ENCODE results near the gene SEC24C.
A peak's percentile ranks its signal among the peaks of the same experiment; 100 is the strongest.

Gene SEC24C

GRCh38 chr10:73797324-73798025, 53.3 kb downstream of the SEC24C start:
- H3K36me3 Mint-ChIP-seq (ENCODE audit: low read depth), result peaks cover 38% of the 10 kb centered on the region
- no peaks in the 10 kb centered on the region for H3K27me3 Mint-ChIP-seq (ENCODE audit: low read depth, poor library complexity)
- DNase-seq, result no peak
- TF ChIP-seq CTCF (IDR thresholded peaks at IDR 0.05), result no peak
- no peak overlapping the region for H3K4me3 Mint-ChIP-seq
- H3K9me3 Mint-ChIP-seq, result no peaks in the 10 kb centered on the region
- H3K4me1 Mint-ChIP-seq, result no peaks in the 10 kb centered on the region
- no peak overlapping the region for H3K27ac Mint-ChIP-seq

DNA sequence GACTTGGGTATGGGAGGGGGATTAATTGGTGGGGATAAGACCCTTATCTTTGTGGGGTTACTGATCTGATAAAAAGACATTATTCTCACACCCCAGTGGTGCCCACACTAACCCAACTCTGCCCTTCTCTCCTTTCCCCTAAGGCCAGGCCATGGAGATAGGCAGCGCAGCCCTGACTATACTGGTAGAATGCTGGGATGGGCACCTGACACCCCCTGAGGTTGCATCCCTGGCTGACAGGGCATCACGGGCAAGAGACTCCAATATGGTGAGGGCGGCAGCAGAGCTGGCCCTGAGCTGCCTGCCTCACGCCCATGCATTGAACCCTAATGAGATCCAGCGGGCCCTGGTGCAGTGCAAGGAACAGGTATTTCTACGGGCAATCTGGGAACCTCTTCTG, 53.9 kb downstream of the SEC24C start:
- Mint-ChIP-seq H3K4me1 (no peaks in the 10 kb centered on the region), H3K27me3 (ENCODE audit: low read depth, poor library complexity) (no peaks in the 10 kb centered on the region), H3K4me3 (no peak overlapping the region), H3K9me3 (no peaks in the 10 kb centered on the region), H3K36me3 (ENCODE audit: low read depth) (peaks cover 40% of the 10 kb centered on the region), H3K27ac (no peak overlapping the region)
- TF ChIP-seq CTCF (IDR thresholded peaks at IDR 0.05), result no peak
- no peak for DNase-seq

DNA sequence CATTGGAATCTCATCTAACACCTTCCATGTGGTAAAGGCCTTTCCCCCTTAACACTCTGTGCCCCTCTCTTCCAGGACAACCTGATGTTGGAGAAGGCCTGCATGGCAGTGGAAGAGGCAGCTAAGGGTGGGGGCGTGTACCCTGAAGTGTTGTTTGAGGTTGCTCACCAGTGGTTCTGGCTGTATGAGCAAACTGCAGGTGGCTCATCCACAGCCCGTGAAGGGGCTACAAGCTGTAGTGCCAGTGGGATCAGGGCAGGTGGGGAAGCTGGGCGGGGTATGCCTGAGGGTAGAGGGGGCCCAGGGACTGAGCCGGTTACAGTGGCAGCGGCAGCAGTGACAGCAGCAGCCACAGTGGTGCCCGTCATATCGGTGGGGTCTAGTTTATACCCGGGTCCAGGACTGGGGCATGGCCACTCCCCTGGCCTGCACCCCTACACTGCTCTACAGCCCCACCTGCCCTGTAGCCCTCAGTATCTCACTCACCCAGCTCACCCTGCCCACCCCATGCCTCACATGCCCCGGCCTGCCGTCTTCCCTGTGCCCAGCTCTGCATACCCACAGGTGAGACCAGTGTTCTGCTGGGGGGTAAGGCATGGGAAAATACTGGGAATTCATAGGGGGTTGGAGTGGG, 54.9 kb downstream of the SEC24C start:
- no peaks in the 10 kb centered on the region for H3K4me1 Mint-ChIP-seq
- no peaks in the 10 kb centered on the region for H3K27me3 Mint-ChIP-seq (ENCODE audit: low read depth, poor library complexity)
- H3K36me3 Mint-ChIP-seq (ENCODE audit: low read depth), result peaks cover 47% of the 10 kb centered on the region
- no peak overlapping the region for H3K4me3 Mint-ChIP-seq
- no peak for DNase-seq
- peak overlapping the region; percentile 59 for H3K27ac Mint-ChIP-seq
- no peak for TF ChIP-seq CTCF (IDR thresholded peaks at IDR 0.05)
- H3K9me3 Mint-ChIP-seq, result no peaks in the 10 kb centered on the region

GRCh38 chr10:73799899-73800559, 55.9 kb downstream of the SEC24C start:
- TF ChIP-seq CTCF (IDR thresholded peaks at IDR 0.05), result no peak
- Mint-ChIP-seq H3K27me3 (ENCODE audit: low read depth, poor library complexity) (no peaks in the 10 kb centered on the region), H3K9me3 (no peaks in the 10 kb centered on the region), H3K36me3 (ENCODE audit: low read depth) (peaks cover 43% of the 10 kb centered on the region), H3K27ac (peak overlapping the region; percentile 94), H3K4me3 (no peak overlapping the region), H3K4me1 (no peaks in the 10 kb centered on the region)
- DNase-seq, result no peak

- Mint-ChIP-seq H3K9me3 (no peaks in the 10 kb centered on the region), H3K27ac (no peak overlapping the region), H3K36me3 (ENCODE audit: low read depth) (peaks cover 43% of the 10 kb centered on the region), H3K4me3 (no peak overlapping the region), H3K27me3 (ENCODE audit: low read depth, poor library complexity) (no peaks in the 10 kb centered on the region), H3K4me1 (no peaks in the 10 kb centered on the region)
- no peak for TF ChIP-seq CTCF (IDR thresholded peaks at IDR 0.05)
- no peak for DNase-seq
Measured at GRCh38 chr10:73800560-73801252, 56.5 kb downstream of the SEC24C start.
